Measurements from ENCODE around the gene AP5M1.
"Not testable (repeated sequence)": the region's sequence is repeated elsewhere in the genome, so short reads cannot be mapped to it uniquely, and the experiment has no call there.

Gene AP5M1

GRCh38 chr14:57268161-57269069 lies at the start of gene AP5M1, which contains the start of gene EXOC5:
TSS of gene AP5M1 (plus strand) at chr14:57268971. CDS start at chr14:57269315, 344 bp downstream.
TSS of gene EXOC5 (minus strand) at chr14:57268905. CDS start at chr14:57268648, 257 bp downstream.
- peak; percentile 93 for DNase-seq (ENCODE audit: low read depth)

GRCh38 chr14:57221931-57222330 lies 46.8 kb upstream of the AP5M1 start:
- no peak for DNase-seq (ENCODE audit: low read depth)

- DNase-seq (ENCODE audit: low read depth), result no peak
These were observed 41.7 kb upstream of the AP5M1 start for GRCh38 chr14:57227083-57227482.

GRCh38 chr14:57228320-57228719 lies 40.5 kb upstream of the AP5M1 start:
- DNase-seq (ENCODE audit: low read depth), result not testable (repeated sequence)

GRCh38 chr14:57232006-57232405 lies 36.8 kb upstream of the AP5M1 start:
- no peak for DNase-seq (ENCODE audit: low read depth)

GRCh38 chr14:57240115-57240514 lies 28.7 kb upstream of the AP5M1 start:
- DNase-seq (ENCODE audit: low read depth), result not testable (repeated sequence)

- no peak for DNase-seq (ENCODE audit: low read depth)
These were observed 25.5 kb upstream of the AP5M1 start for GRCh38 chr14:57243320-57243719.

GRCh38 chr14:57244106-57244505 lies 24.7 kb upstream of the AP5M1 start:
- DNase-seq (ENCODE audit: low read depth), result peak; percentile 48

GRCh38 chr14:57245941-57246340 lies 22.8 kb upstream of the AP5M1 start:
- DNase-seq (ENCODE audit: low read depth), result peak; percentile 64

- DNase-seq (ENCODE audit: low read depth), result peak; percentile 76
These were observed 21.7 kb upstream of the AP5M1 start for GRCh38 chr14:57246933-57247657.

- no peak for DNase-seq (ENCODE audit: low read depth)
These were observed 13.9 kb upstream of the AP5M1 start for GRCh38 chr14:57254884-57255283.

- DNase-seq (ENCODE audit: low read depth), result not testable (repeated sequence)
These were observed 10.6 kb upstream of the AP5M1 start for GRCh38 chr14:57258221-57258620.

- no peak for DNase-seq (ENCODE audit: low read depth)
These were observed 9.1 kb upstream of the AP5M1 start for GRCh38 chr14:57259672-57260071.

GRCh38 chr14:57261604-57262003 lies 7.2 kb upstream of the AP5M1 start:
- no peak for DNase-seq (ENCODE audit: low read depth)

- no peak for DNase-seq (ENCODE audit: low read depth)
These were observed 6.7 kb upstream of the AP5M1 start for GRCh38 chr14:57262117-57262516.

GRCh38 chr14:57266065-57266464 lies 2.7 kb upstream of the AP5M1 start:
- peak; percentile 38 for DNase-seq (ENCODE audit: low read depth)

- no peak for DNase-seq (ENCODE audit: low read depth)
These were observed 4.5 kb downstream of the AP5M1 start for GRCh38 chr14:57273236-57273635.

- no peak for DNase-seq (ENCODE audit: low read depth)
These were observed 5.8 kb downstream of the AP5M1 start for GRCh38 chr14:57274551-57274950.

- peak; percentile 18 for DNase-seq (ENCODE audit: low read depth)
These were observed 6.4 kb downstream of the AP5M1 start for GRCh38 chr14:57275023-57275664.

GRCh38 chr14:57277062-57277461 lies 8.3 kb downstream of the AP5M1 start:
- no peak for DNase-seq (ENCODE audit: low read depth)

GRCh38 chr14:57287745-57288144 lies 19.0 kb downstream of the AP5M1 start:
- DNase-seq (ENCODE audit: low read depth), result peak; percentile 14

GRCh38 chr14:57290751-57291150 lies 22.0 kb downstream of the AP5M1 start:
- DNase-seq (ENCODE audit: low read depth), result no peak

Measured in EH (cell line).